Measurements from ENCODE around the gene OTUD3.
"Not testable (repeated sequence)": the region's sequence is repeated elsewhere in the genome, so short reads cannot be mapped to it uniquely, and the experiment has no call there.

Gene OTUD3

GRCh38 chr1:19925342-19926070 is 43.3 kb downstream of the OTUD3 start:
- no peaks in the 10 kb centered on the region for H3K9me3 ChIP-seq (ENCODE audit: low read length)
- H3K27me3 ChIP-seq (ENCODE audit: insufficient read depth, low read length), result no peaks in the 10 kb centered on the region; the same call in 1 of the 2 replicates
- no peak overlapping the region for H3K9ac ChIP-seq (ENCODE audit: low read length)
- no peak overlapping the region for H2AFZ ChIP-seq (ENCODE audit: low read length)
- no peaks in the 10 kb centered on the region for H3K36me3 ChIP-seq (ENCODE audit: insufficient read depth, low read length)
- no peaks in the 10 kb centered on the region for H3K9me2 ChIP-seq (ENCODE audit: low read depth, low read length)
- H3K4me1 ChIP-seq (ENCODE audit: insufficient read depth, low read length, severe bottlenecking), result no peaks in the 10 kb centered on the region
- no peak overlapping the region for H3K4me3 ChIP-seq (ENCODE audit: low read depth, low read length, poor library complexity, severe bottlenecking)
- no peaks in the 10 kb centered on the region for H3K79me2 ChIP-seq (ENCODE audit: insufficient read depth, low read length)
- H3K4me2 ChIP-seq (ENCODE audit: low read length), result no peak overlapping the region
- no peak for TF ChIP-seq EZH2 (IDR thresholded peaks at IDR 0.05; ENCODE audit: borderline replicate concordance, low read length)
- TF ChIP-seq, protein P1, sequence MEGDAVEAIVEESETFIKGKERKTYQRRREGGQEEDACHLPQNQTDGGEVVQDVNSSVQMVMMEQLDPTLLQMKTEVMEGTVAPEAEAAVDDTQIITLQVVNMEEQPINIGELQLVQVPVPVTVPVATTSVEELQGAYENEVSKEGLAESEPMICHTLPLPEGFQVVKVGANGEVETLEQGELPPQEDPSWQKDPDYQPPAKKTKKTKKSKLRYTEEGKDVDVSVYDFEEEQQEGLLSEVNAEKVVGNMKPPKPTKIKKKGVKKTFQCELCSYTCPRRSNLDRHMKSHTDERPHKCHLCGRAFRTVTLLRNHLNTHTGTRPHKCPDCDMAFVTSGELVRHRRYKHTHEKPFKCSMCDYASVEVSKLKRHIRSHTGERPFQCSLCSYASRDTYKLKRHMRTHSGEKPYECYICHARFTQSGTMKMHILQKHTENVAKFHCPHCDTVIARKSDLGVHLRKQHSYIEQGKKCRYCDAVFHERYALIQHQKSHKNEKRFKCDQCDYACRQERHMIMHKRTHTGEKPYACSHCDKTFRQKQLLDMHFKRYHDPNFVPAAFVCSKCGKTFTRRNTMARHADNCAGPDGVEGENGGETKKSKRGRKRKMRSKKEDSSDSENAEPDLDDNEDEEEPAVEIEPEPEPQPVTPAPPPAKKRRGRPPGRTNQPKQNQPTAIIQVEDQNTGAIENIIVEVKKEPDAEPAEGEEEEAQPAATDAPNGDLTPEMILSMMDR (IDR thresholded peaks at IDR 0.05; ENCODE audit: low read length), result no peak
- H3K27ac ChIP-seq (ENCODE audit: low read depth, low read length, poor library complexity, severe bottlenecking), result no peak overlapping the region
- H3F3A ChIP-seq (ENCODE audit: insufficient read depth, low read length), result no peaks in the 10 kb centered on the region
- H4K20me1 ChIP-seq (ENCODE audit: insufficient read depth, low read length), result no peaks in the 10 kb centered on the region

DNA sequence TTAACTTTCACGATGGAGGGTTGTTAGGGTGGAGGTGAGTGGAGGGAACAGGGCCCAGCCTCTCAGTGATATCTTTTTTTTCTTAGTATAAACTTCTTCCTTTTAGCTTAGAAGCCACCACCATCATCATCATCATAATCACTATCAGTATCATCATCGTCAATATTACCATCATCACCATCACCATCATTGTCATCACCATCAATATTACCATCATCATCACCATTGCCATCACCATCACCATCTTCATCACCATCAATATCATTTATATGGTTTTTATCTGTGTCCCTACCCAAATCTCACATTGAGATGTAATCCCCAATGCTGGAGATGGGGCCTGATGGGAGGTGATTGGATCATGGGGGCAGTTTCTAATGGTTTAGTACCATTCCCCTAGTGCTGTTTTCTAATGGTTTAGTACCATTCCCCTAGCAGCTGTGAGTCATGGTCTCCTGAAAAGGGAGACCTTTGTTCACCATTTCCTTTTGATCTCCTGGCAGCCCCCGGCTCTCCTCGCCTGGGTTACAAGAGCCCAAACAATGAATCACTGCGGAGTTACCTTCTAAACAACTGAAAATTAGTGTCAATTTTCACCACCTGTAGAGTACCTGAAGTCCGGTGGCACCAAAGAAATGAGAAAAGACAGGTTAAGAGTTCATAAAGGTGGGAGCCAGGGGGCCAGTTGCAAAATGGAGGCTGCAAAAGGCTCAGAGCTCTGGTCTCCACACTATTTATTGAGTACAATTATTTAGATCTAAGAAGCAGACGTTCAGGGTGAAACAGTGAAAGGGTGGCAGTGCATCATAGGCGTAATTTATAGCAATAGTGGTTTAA is 44.3 kb downstream of the OTUD3 start:
- no peak overlapping the region for H3K4me3 ChIP-seq (ENCODE audit: low read depth, low read length, poor library complexity, severe bottlenecking)
- TF ChIP-seq, protein P1 (IDR thresholded peaks at IDR 0.05; ENCODE audit: low read length), result no peak
- TF ChIP-seq EZH2 (IDR thresholded peaks at IDR 0.05; ENCODE audit: borderline replicate concordance, low read length), result no peak
- H3K4me2 ChIP-seq (ENCODE audit: low read length), result no peak overlapping the region
- H4K20me1 ChIP-seq (ENCODE audit: insufficient read depth, low read length), result no peaks in the 10 kb centered on the region
- H3K9ac ChIP-seq (ENCODE audit: low read length), result no peak overlapping the region
- no peak overlapping the region for H2AFZ ChIP-seq (ENCODE audit: low read length)
- H3K27ac ChIP-seq (ENCODE audit: low read depth, low read length, poor library complexity, severe bottlenecking), result no peak overlapping the region
- H3K27me3 ChIP-seq (ENCODE audit: insufficient read depth, low read length), result no peaks in the 10 kb centered on the region; the same call in 1 of the 2 replicates
- no peaks in the 10 kb centered on the region for H3K9me2 ChIP-seq (ENCODE audit: low read depth, low read length)
- H3F3A ChIP-seq (ENCODE audit: insufficient read depth, low read length), result no peaks in the 10 kb centered on the region
- H3K79me2 ChIP-seq (ENCODE audit: insufficient read depth, low read length), result no peaks in the 10 kb centered on the region
- no peaks in the 10 kb centered on the region for H3K9me3 ChIP-seq (ENCODE audit: low read length)
- H3K4me1 ChIP-seq (ENCODE audit: insufficient read depth, low read length, severe bottlenecking), result no peaks in the 10 kb centered on the region
- no peaks in the 10 kb centered on the region for H3K36me3 ChIP-seq (ENCODE audit: insufficient read depth, low read length)

GRCh38 chr1:19927130-19927421 is 44.9 kb downstream of the OTUD3 start:
- H3K4me3 ChIP-seq (ENCODE audit: low read depth, low read length, poor library complexity, severe bottlenecking); H3K4me2 ChIP-seq (ENCODE audit: low read length); H3K4me1 ChIP-seq (ENCODE audit: insufficient read depth, low read length, severe bottlenecking); H3K27ac ChIP-seq (ENCODE audit: low read depth, low read length, poor library complexity, severe bottlenecking); H4K20me1 ChIP-seq (ENCODE audit: insufficient read depth, low read length); H3K9me3 ChIP-seq (ENCODE audit: low read length); H2AFZ ChIP-seq (ENCODE audit: low read length); H3K27me3 ChIP-seq (ENCODE audit: insufficient read depth, low read length); H3K9me2 ChIP-seq (ENCODE audit: low read depth, low read length); H3K36me3 ChIP-seq (ENCODE audit: insufficient read depth, low read length); H3K79me2 ChIP-seq (ENCODE audit: insufficient read depth, low read length); H3K9ac ChIP-seq (ENCODE audit: low read length); H3F3A ChIP-seq (ENCODE audit: insufficient read depth, low read length): not testable (repeated sequence)
